UCSD-AML1 (cell line): ENCODE results near the gene VEZT.
"Not testable (repeated sequence)": the region's sequence is repeated elsewhere in the genome, so short reads cannot be mapped to it uniquely, and the experiment has no call there.

Source experiments
- DNase-seq: peaks from one replicate; lab custom pipeline; 2025; ENCODE audit not compliant: unreplicated experiment; lab: John Stamatoyannopoulos, UW

The VEZT gene

DNA sequence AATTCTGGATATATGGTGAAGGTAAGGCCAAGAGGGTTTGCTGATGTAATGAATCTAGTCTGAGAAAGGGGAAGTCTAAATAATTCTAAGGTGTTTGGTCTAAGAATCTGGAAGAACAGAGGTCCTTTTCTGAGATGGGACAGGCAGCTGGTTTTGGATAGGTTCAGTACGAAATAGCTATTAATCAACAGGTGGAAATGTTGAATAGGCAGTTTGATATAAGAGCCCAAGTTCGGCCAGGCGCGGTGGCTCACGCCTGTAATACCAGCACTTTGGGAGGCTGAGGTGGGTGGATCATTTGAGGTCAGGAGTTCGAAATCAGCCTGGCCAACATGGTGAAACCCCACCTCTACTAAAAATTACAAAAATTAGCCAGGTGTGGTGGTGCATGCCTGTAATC is 97.1 kb downstream of the VEZT start:
- DNase-seq = not testable (repeated sequence)

DNA sequence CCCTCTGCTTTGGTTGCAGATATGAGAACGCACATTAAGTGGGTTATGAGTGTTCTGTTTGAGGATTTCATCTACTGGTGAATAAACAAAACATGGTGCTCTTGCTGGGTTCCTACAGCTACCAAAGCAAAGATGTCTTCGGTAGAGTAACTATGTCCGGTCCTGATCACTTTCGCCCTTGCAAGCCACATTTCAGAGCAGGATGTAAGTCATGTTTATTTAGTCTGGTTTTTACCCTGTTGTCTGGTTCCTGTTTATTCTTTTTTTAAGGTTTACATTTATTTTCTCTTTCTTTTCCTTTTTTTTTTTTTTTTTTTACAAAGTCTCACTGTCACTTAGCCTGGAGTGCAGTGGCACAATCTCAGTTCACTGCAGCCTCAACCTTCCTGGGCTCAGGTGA is 99.2 kb downstream of the VEZT start:
- DNase-seq = no peak

DNA sequence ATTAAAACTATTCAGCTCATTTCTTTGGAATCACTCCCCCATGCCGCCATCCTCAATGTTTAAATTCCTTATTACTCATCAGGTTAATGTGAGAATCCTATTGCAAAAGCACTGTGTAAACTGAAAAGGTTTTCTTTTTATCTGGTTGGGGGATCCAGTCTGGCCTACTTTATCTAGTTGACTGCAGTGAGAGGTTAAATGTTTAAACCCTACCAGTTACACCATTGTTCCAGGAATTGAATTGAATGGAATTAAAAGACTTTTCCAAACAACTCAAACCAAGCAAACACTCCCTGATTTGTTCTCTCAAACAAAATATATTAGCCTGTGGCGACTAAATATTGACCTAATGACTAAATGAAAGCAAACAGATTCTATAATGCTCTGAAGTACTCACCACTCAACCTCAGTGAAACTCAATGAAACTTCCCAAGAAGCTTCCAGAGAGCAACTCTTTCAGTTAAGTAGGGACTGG is 100.5 kb downstream of the VEZT start:
- no peak for DNase-seq

DNA sequence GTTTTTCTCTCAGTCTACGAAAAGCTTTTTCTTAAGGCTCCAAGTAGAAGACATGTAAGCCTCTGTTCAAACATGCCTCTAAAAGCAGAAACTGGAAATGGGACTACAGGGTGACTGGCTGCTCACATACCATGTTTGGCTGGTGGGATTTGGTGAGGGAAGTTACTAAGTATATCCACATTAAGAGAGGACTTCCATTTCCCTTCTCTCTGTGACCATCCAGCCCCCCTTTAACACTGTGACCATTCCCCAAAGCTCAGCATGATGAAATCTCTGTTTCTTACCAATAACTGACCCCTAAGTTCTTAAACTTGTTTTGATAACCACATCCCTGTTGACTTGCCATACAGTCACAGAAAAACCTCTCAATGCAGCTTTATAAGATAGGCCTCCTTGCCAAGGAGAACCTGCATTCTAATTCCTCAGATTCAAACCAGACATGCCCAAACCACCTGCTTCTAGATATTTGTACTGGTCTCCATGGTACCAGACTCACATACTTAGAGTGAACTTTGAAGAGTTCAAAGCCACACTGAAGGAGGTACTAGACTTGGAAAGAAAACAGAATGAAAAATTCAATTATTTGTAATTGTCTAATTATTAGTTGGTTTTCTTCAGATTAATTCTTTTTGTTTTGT is 102.2 kb downstream of the VEZT start:
- no peak for DNase-seq

DNA sequence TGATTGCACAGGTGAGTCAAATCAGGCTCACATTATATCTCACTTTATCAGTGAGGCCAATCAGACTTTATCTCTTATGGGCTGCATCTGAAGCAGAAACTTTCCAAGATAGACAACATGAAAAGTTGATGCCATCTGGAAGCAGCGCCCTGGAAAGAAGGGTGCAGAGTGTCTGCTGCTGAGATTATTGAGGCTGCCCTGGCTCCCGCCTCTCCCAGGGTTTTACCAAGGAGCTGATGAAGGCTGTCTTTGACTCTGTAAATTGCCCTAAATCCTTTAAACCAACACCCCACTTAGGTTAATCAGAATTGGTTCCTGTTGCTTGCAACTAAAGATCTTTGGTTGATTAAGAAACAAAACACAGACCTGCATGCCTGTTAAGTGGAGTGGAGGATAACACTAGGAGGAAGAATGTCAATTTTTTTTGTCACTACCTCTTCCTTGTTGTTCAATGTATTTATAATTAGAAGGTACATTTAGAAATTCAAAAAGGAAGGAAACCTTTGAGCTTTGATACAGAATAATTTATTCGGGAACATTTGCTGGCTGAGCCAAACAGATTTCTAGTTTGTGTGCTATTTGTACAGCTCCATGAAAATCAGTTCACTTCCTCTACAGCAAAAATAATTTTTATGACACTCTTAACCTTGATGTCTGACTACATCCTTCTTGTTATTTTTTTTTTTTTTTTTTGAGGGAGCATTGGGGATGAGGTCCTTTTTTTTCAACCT is 104.1 kb downstream of the VEZT start:
- DNase-seq = no peak

DNA sequence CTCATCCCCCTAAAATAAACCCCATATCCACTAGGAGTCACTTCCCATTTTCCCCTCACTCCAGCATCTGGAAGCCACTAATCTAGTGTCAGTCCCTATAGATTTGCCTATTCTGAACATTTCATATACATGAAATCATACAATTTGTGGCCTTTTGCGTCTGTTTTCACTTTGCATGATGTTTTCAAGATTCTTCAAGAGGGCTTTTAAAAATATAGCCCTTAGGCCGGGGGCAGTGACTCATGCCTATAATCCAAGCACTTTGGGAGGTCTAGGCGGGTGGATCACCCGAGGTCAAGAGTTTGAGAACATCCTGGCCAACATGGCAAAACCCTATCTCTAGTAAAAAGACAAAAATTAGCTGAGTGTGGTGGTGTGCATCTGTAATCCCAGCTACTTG is 104.7 kb downstream of the VEZT start:
- DNase-seq = no peak

DNA sequence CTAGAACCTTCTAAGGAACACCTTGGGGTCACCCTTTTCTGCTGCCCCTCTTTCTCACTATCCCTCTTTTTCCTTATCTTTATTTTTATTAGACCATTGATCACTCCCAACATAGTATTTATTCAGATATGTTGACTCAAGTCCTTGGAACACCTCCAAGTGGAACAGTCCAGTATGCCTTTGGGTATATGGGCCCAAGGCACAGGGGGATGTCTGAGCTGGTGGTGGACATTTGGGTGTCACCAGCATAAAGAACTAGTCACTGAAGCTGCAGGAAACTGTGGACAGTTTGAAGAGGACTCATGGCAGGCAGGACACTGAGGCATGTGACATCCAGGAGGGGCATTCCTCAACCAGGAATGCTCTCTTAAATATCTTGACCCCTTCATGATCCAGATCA is 105.6 kb downstream of the VEZT start:
- DNase-seq = no peak

DNA sequence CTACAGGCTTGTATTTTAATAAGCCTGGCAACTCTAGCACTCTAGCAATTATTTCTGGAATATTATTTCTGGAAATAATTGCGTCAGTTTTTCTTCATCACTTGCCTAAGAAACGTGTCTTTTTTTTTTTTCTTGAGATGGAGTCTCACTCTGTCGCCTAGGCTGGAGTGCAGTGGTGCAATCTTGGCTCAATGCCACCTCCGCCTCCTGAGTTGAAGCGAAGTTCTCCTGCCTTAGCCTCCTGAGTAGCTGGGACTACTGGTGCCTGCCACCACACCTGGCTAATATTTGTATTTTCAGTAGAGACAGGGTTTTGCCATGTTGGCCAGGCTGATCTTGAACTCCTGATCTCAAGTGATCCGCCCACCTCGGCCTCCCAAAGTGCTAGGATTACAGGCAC is 106.6 kb downstream of the VEZT start:
- not testable (repeated sequence) for DNase-seq

DNA sequence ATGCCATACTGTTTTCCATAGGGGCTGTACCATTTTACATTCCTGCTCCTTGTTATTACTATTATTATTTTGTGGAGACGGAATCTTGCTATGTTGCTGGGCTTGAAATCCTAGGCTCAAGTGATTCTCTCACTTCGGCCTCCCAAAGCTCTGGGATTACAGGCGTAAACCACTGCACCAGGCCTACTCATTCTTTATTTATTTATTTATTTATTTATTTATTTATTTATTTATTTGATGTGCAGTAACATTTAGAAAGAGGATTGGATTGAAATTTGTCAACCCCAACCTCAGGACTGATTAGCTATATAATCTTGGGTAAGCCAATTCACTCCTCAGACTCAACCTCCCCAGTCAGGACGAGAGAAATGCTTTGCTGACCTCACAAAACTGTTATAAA is 107.9 kb downstream of the VEZT start:
- DNase-seq = no peak

DNA sequence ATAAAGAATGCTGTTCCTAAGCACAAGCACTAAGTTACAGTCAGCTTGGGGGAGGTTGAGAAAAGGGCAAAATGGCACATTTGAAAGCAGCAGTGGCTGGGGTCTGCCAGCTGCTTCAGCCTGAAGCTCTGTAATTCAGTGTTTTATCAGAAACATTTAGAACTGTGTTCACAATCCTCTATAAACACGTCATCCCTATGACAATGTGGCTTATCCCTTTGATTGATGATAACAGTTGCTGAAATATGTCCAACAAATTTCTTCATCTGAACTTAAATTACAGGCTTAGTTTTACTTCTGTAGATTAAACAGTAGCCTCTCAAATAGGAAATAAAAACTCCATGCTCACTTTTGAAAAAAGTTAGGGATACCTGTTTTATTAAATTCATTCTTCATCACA is 108.8 kb downstream of the VEZT start:
- DNase-seq = no peak

DNA sequence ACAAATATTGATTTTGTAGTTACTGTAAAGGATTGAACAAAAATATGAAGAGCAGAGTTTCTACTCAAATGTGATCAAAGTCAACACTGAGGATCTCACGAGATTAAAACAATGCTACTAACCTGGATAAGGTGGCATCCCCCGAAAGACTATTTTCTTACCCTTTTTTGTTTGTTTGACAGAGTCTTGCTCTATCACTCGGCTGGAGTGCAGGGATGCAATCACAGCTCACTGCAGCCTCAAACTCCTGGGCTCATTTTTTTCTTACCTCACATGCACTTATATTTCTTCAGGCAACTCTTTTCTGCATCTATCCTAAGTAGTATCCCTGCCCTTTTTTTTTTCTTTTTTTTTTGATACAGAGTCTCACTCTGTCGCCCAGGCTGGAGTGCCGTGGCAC is 109.2 kb downstream of the VEZT start:
- DNase-seq = no peak

DNA sequence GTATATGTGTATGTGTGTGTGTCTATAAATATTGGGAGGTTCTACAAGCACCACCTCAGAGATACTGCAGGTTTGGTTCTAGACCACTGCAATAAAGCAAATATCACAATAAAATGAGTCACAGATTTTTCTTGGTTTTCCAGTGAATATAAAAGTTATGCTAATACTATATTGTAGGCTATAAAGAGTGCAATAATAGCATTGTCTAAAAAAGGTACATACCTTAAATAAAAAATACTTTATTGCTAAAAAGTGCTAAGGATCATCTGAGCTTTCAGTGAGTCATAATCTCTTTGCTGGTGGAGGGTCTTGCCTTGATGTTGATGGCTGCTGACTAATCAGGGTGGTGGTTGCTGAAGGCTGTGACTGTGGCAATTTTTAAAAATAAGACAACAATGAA is 111.1 kb downstream of the VEZT start:
- DNase-seq = no peak

DNA sequence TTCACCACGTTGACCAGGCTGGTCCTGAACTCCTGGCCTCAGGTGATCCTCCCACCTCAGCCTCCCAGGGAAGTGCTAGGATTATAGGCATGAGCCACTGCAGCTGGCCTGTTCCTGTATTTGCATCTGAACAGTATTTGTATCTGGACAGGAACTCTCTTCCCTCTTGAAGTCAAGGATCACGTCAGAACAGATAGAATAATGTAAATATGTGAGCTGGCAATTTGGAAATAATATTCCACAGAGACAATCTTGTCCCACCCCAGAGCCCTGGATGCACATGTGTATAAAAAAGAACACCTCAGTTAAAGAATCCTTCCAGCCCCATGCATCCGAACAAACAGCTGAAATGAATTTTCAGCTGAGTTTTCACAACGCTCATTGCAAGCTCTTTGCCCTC is 118.3 kb downstream of the VEZT start:
- DNase-seq = no peak

DNA sequence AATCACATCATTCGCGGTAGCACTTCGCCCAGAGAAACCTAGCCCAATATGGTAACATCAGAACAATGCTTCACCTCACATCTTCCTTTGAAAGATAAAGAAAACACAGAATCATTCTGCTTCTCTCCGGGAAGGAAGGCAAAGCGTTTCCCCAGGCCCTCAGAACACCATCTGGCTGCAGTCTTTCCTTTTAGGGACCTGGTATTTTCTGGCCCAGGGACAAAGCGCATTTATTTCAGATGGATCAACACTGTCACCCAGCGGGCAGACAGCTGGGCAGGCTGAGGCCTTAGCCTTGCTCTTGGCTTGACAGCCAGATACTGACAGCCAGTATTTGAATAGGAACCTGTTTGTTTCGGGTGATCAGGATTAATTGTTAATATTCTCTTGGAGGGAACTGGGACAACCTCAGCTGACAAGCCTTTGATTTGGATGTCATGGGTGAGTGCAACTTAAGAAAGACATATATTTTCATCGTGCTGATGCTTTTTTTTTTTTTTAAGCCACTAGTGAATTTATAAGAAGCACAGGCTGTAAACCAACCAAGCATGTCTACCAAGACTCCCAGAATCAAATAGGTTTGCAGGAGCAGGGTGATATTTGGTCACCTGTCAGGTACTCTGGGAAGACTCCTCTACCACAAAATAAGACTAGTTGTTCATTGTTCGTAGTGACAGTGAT is 118.9 kb downstream of the VEZT start:
- DNase-seq = peak; percentile 27

DNA sequence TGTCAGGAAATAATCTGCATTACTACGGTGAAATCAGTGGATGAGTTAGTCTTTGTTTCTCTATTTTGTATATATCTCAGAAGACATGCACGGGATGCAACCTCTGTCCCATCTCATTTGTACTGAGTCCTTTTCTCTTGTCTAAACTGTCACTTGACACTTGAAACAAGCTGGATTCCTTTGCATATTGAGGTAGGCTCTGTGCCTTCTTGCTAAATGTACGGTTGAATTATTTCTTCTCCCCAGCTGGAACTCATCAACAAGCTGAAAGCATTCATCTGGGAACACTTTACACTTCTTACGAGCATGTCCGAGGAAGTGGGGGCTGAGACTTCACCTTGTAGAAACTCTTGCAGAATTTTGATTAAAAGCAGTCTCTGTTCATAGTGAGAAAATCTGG is 119.5 kb downstream of the VEZT start:
- DNase-seq = no peak

DNA sequence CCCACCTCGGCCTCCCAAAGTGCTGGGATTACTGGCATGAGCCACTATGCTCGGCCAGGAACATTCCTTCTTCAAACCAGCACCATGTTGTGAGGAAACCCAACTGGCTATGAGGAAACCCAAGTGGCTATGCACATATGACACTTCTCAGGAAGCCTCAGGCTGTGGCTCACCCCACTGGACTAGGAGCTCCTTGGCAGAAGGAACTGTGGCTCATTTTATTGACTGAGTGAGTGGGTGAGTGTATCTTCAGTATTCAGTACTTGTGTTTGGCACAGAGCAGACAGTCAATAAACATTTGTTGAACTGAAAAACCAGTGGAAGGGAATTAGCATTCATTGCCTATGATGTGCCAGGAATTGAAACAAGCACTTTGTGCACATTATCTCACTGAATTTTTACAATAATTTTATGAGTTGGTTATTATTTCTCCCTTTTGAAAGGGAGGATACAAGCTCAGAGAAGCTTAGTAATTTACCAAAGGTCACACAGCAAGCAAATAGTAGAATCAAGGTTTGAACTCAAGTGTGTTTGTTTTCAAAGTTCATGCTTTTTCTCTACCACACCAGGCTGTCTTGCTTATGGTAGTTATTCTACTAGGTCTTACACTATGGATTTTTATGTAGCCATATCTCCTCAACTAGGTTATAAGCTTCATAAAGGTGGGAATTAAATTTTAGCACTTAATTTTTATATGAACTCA is 121.6 kb downstream of the VEZT start:
- no peak for DNase-seq

DNA sequence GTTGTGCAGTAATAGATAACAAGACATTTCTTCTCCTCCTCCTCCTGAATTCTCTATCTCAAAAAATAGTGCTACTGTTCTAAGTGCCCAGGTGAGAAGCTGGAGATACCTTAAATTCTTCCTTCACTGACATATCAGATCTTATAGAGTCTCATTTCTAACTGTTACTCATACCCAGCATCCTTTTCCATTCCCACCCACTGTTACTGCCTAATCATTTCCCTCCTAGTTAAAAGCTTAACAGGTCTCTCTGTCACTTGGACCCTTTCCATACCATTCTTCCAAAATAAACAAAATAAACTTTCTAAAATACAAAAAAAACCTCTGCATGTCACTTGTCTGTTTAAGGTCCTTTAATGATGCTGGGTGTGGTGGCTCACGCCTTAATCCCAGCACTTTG is 124.4 kb downstream of the VEZT start:
- no peak for DNase-seq

DNA sequence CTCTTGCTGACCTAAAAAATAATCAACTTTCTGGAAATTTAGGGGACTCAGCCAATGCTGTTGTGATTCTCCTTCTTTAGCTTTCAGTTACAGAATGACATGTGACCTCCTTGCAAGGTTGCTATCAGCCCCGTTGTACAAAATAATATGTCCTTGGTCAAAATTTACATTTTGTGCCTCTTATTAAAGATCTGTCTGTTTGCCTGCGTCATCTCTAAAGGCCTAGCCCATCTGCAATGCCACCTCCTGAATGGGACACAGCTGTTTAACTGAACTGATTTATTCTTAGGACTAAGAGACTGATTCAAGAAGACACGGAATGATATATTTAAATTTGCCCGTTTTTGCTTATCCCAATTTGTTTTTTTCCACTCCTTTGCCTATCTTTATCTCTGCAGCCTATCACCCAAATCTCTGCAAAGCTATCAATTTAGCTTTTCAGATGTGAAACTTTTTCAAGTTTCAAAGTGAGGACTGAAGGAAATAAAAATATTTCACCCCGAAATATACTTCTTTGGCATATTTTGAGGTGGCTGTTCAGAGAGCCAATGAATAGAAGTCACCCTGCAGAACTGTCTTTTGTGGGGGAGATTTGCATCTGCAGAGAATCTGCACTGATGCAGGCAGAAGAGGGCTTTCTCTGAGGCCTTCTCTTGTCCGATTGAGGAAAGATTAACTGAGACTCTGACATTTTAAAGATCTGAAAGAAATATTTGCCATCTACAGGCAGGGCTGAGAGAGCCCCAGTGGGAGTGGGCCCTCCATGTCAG is 126.0 kb downstream of the VEZT start:
- DNase-seq = no peak

DNA sequence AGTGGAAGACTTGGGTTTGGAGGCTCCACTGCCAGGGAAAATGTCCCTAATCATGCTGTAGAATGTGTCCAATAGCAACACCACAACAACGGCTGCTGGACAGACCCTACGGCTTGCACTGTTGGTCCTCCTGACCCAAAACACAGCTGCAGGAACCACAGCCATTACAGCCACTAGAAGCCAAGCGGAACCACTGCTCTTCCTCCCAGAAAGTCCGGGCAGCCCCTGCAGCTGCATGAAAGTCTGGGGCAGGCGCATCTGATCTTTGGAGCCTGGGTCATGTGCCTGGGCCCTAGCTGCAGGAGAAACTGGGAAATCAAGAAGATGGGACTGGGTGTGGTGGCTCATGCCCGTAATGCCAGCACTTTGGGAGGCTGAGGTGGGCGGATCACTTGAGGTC is 131.7 kb downstream of the VEZT start:
- DNase-seq = no peak

DNA sequence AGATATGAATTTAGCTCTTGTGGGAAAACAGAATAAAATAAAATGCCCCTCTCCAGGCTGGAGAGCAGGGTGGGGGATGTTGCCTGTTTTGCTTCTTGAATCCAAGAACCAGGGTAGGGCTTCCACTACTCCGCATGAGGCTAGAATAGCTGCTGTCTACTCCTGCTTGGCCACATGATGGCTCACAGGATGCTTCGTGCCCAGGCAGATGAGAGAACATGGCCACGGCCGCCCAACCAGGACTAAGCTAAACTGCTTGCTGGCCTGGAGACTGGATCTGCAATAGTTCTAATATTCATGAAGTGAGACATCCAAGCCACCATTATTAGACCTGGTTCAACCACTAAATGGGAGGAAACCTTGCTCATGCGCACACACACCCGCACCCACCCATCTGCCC is 134.1 kb downstream of the VEZT start:
- no peak for DNase-seq
